ENCODE results near the gene TEKTIP1. TPM values are rescaled to one million over a fixed set of nuclear protein-coding genes. Genes with fewer than 3 reads are reported as not detected.

TEKTIP1 gene
- total RNA-seq, 1 experiment from 2014 or later = not detected

DNA sequence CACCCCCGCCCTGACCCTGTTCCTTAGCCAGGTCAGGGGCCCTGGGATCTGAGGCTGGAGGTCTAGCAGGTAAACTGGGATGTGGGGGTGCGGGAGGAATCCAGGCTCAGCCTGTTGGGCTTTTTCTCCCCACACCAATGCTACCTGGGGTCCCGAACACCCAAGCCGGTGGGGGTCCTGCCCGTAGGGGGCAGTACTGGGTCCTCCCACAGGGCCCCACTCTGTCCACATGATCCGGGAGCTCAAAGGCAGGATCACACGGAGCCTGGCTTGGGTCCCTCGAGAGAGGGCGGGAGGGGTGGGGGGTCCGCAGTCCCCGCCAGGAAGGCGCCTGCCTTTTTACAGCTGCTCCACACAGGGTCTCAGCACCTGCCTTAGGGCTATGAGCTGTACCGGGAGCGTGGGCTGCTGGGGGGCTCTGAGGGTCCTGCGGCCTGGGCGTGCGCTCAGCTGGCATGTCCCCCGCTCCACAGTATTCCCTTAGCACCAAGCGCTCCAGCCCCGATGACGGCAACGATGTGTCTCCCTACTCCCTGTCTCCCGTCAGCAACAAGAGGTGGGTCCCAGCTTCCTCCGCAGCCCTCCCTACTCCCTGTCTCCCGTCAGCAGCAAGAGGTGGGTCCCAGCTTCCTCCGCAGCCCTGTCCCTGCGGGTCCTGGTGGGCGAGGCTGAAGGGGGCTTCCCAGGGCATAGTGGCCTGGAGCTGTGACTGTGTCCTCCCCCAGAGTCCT, 12.3 kb upstream of the TEKTIP1 start:
- in situ Hi-C loops (cut with HindIII; ENCODE audit: low pct_unique_long_range_greater_than_20kb, low sequenced_read_pairs) (no loop called here), intact Hi-C loops (cut with micrococcal nuclease; ENCODE audit: unreplicated experiment) (no loop called here)
- Histone ChIP-seq H3K4me1 (ENCODE audit: control insufficient read depth, insufficient read depth, low read length) (no peaks in the 10 kb centered on the region), H3K27ac (ENCODE audit: low read length) (no peak overlapping the region), H3K36me3 (ENCODE audit: control insufficient read depth, insufficient read depth, low read length) (no peaks in the 10 kb centered on the region), H3K9me3 (ENCODE audit: control insufficient read depth, insufficient read depth, low read depth, low read length) (no peaks in the 10 kb centered on the region), H3K27me3 (ENCODE audit: control insufficient read depth, insufficient read depth, low read length) (no peaks in the 10 kb centered on the region), H3K4me3 (ENCODE audit: low read depth in 2 of 2, low read length in 2 of 2) (no peak overlapping the region)
- ChIA-PET CTCF (interaction anchor here (0.5 kb wide), 1 partner anchor 142 kb away, joined by 12 read pairs; no protein-coding TSS in a partner anchor), POLR2A (no interaction called here)
- no TSS peak for BruUV-seq (replicated peaks)
- ATAC-seq (no peak), DNase-seq (ENCODE audit: low read depth, low spot score) (no peak)
- TF ChIP-seq POLR2AphosphoS5 (IDR thresholded peaks at IDR 0.05; ENCODE audit: low read depth, low read length) (no peak), SIN3A (IDR thresholded peaks at IDR 0.05; ENCODE audit: borderline replicate concordance, insufficient read depth, low read depth, low read length) (no peak), TCF7L2 (IDR thresholded peaks at IDR 0.05; ENCODE audit: low read depth, low read length) (no peak)
- TF ChIP-seq, protein P1, sequence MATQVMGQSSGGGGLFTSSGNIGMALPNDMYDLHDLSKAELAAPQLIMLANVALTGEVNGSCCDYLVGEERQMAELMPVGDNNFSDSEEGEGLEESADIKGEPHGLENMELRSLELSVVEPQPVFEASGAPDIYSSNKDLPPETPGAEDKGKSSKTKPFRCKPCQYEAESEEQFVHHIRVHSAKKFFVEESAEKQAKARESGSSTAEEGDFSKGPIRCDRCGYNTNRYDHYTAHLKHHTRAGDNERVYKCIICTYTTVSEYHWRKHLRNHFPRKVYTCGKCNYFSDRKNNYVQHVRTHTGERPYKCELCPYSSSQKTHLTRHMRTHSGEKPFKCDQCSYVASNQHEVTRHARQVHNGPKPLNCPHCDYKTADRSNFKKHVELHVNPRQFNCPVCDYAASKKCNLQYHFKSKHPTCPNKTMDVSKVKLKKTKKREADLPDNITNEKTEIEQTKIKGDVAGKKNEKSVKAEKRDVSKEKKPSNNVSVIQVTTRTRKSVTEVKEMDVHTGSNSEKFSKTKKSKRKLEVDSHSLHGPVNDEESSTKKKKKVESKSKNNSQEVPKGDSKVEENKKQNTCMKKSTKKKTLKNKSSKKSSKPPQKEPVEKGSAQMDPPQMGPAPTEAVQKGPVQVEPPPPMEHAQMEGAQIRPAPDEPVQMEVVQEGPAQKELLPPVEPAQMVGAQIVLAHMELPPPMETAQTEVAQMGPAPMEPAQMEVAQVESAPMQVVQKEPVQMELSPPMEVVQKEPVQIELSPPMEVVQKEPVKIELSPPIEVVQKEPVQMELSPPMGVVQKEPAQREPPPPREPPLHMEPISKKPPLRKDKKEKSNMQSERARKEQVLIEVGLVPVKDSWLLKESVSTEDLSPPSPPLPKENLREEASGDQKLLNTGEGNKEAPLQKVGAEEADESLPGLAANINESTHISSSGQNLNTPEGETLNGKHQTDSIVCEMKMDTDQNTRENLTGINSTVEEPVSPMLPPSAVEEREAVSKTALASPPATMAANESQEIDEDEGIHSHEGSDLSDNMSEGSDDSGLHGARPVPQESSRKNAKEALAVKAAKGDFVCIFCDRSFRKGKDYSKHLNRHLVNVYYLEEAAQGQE (IDR thresholded peaks at IDR 0.05; ENCODE audit: insufficient read depth in 1 of 2, low read depth in 2 of 2, low read length in 1 of 2) = no peak
- TF ChIP-seq, protein P2, sequence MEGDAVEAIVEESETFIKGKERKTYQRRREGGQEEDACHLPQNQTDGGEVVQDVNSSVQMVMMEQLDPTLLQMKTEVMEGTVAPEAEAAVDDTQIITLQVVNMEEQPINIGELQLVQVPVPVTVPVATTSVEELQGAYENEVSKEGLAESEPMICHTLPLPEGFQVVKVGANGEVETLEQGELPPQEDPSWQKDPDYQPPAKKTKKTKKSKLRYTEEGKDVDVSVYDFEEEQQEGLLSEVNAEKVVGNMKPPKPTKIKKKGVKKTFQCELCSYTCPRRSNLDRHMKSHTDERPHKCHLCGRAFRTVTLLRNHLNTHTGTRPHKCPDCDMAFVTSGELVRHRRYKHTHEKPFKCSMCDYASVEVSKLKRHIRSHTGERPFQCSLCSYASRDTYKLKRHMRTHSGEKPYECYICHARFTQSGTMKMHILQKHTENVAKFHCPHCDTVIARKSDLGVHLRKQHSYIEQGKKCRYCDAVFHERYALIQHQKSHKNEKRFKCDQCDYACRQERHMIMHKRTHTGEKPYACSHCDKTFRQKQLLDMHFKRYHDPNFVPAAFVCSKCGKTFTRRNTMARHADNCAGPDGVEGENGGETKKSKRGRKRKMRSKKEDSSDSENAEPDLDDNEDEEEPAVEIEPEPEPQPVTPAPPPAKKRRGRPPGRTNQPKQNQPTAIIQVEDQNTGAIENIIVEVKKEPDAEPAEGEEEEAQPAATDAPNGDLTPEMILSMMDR (IDR thresholded peaks at IDR 0.05) = no peak; the same call in 1 of the 2 replicates

DNA sequence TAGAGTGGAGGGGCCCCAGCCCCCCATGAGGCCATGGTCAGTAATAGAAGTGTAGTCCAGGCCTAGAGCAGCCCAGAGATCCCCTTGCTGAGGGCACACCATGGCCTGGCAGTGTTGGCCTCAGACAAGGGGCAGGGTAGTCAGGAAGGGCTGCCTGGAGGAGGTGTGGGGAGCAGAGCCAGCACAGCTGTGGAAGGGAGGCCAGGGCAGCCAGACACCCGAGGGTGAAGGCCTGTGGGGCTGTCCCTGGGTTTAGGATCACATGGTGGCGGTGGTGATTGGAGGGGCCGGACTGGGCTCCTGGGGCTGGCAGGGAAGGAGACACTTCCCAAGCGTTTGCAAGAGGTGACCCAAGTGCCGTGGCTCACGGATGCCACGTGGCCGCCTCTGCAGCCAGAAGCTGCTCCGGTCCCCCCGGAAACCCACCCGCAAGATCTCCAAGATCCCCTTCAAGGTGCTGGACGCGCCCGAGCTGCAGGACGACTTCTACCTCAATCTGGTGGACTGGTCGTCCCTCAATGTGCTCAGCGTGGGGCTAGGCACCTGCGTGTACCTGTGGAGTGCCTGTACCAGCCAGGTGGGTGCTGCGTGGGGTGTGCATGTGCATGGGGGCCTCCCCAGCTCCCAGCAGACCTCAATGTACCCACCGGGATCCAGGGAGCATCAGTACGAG, 11.6 kb upstream of the TEKTIP1 start:
- DNase-seq (ENCODE audit: low read depth, low spot score) = no peak
- in situ Hi-C loops (cut with HindIII; ENCODE audit: low pct_unique_long_range_greater_than_20kb, low sequenced_read_pairs) (no loop called here), intact Hi-C loops (cut with micrococcal nuclease; ENCODE audit: unreplicated experiment) (no loop called here)
- Histone ChIP-seq H3K27ac (ENCODE audit: low read length) (no peak overlapping the region), H3K36me3 (ENCODE audit: control insufficient read depth, insufficient read depth, low read length) (no peaks in the 10 kb centered on the region), H3K9me3 (ENCODE audit: control insufficient read depth, insufficient read depth, low read depth, low read length) (no peaks in the 10 kb centered on the region), H3K4me1 (ENCODE audit: control insufficient read depth, insufficient read depth, low read length) (no peaks in the 10 kb centered on the region), H3K27me3 (ENCODE audit: control insufficient read depth, insufficient read depth, low read length) (no peaks in the 10 kb centered on the region), H3K4me3 (ENCODE audit: low read depth in 2 of 2, low read length in 2 of 2) (no peak overlapping the region)
- no peak for ATAC-seq
- BruUV-seq (replicated peaks) = no TSS peak
- CTCF ChIA-PET = interaction anchor here (0.5 kb wide), 1 partner anchor 143 kb away, joined by 12 read pairs; no protein-coding TSS in a partner anchor
- POLR2A ChIA-PET = no interaction called here
- TF ChIP-seq POLR2AphosphoS5 (IDR thresholded peaks at IDR 0.05; ENCODE audit: low read depth, low read length) (no peak), TCF7L2 (IDR thresholded peaks at IDR 0.05; ENCODE audit: low read depth, low read length) (no peak), SIN3A (IDR thresholded peaks at IDR 0.05; ENCODE audit: borderline replicate concordance, insufficient read depth, low read depth, low read length) (no peak)
- TF ChIP-seq, protein P2 (IDR thresholded peaks at IDR 0.05) = no peak
- TF ChIP-seq, protein P1 (IDR thresholded peaks at IDR 0.05; ENCODE audit: insufficient read depth in 1 of 2, low read depth in 2 of 2, low read length in 1 of 2) = no peak
